HCT116 (cell line): ENCODE data around the gene LEAP2. TPM values are rescaled to one million over a fixed set of nuclear protein-coding genes. Genes with fewer than 3 reads are reported as not detected.

ENCODE experiments used
- ATAC-seq: fragments of 200-7000 bp; cut with Tn5 transposase; 2 replicates; pipeline ENCODE4 v1.9.1; 2020; ENCODE audit warnings: mild to moderate bottlenecking, moderate library complexity
- BruUV-seq: library from RNA; stranded (reverse); fragments of 400-500 nt; replicated peaks from 2 replicates; lab custom pipeline; 2021; lab: Mats Ljungman, UMichigan
- CTCF ChIA-PET: fragments of 300-600 bp; sonication (Branson Sonifier 250); formaldehyde crosslinking; loops from one replicate; lab custom pipeline; 2021; ENCODE audit warnings: antibody characterized with exemption; lab: Charles Lee
- POLR2A ChIA-PET: fragments of 300-600, 350-600 bp; sonication (Branson Sonifier 250); formaldehyde crosslinking; loops from one replicate; lab custom pipeline; 2021; ENCODE audit warnings: antibody characterized with exemption; lab: Charles Lee
- RAD21 ChIA-PET, 2 experiments: fragments of 300-600 bp; sonication (Branson Sonifier 250); formaldehyde crosslinking; loops; one replicate each; lab custom pipeline; 2023; ENCODE audit warnings: low total read pairs in 2 of 2; ENCODE audit not compliant: uncharacterized antibody in 2 of 2, unreplicated experiment in 2 of 2, low non-redundant PET in 1 of 2; lab: Charles Lee
- DNase-seq: peaks from one replicate; pipeline ENCODE4 v3.0.0-alpha.2; 2010; ENCODE audit warnings: low read depth, low spot score
- H2AFZ ChIP-seq: fragments of 200-600 bp; shearing (Covaris generic), sonication (generic); 2 replicates; pipeline ENCODE4 v1.6.1; 2017; ENCODE audit warnings: low read depth, mixed run types, mixed read lengths, antibody characterized with exemption, low read length; ENCODE audit not compliant: poor library complexity, severe bottlenecking
- H3K27ac ChIP-seq: 2 replicates; pipeline ENCODE4 v1.5.1; 2012; ENCODE audit warnings: low read depth, low read length
- H3K27me3 ChIP-seq: fragments of 200-600 bp; sonication (generic); 2 replicates; pipeline ENCODE4 v1.6.1; 2016; ENCODE audit warnings: mixed run types, low read length, mixed read lengths; ENCODE audit not compliant: insufficient read depth
- H3K36me3 ChIP-seq, 2 experiments: fragments of 200-500 bp in 1 of 2; fragments of 200-600 bp in 1 of 2; sonication (Bioruptor generic) in 1 of 2; sonication (generic) in 1 of 2; 2 replicates each; pipeline versions ENCODE4 v1.5.1 to v1.6.1; 2014 to 2016; ENCODE audit warnings: low read length in 2 of 2, inconsistent platforms in 1 of 2, mixed read lengths in 1 of 2, mixed run types in 1 of 2; ENCODE audit not compliant: insufficient read depth in 2 of 2, control insufficient read depth in 1 of 2
- H3K4me1 ChIP-seq, 2 experiments: fragments of 200-600 bp in 1 of 2; sonication (generic) in 1 of 2; 2 replicates each; pipeline versions ENCODE4 v1.5.1 to v1.6.1; 2012 to 2017; ENCODE audit warnings: low read length in 2 of 2, inconsistent platforms in 1 of 2, mild to moderate bottlenecking in 1 of 2, mixed read lengths in 1 of 2, mixed run types in 1 of 2, moderate library complexity in 1 of 2; ENCODE audit not compliant: insufficient read depth in 2 of 2, control insufficient read depth in 1 of 2
- H3K4me2 ChIP-seq: fragments of 200-600 bp; sonication (generic); 2 replicates; pipeline ENCODE4 v1.6.1; 2017; ENCODE audit warnings: mixed run types, low read length, mixed read lengths
- H3K4me3 ChIP-seq, 2 experiments: fragments of 200-600 bp in 1 of 2; sonication (generic) in 1 of 2; replicated peaks in 1 of 2; 2 replicates each; pipeline ENCODE4 v1.5.1; 2011 to 2016; ENCODE audit warnings: low read length in 2 of 2, control low read depth in 1 of 2, low read depth in 1 of 2, mild to moderate bottlenecking in 1 of 2, mixed read lengths in 1 of 2, mixed run types in 1 of 2
- H3K79me2 ChIP-seq: fragments of 200-600 bp; sonication (generic); 2 replicates; pipeline ENCODE4 v1.6.1; 2017; ENCODE audit warnings: mild to moderate bottlenecking, mixed run types, low read length, moderate library complexity, mixed read lengths; ENCODE audit not compliant: insufficient read depth
- H3K9ac ChIP-seq: fragments of 200-600 bp; sonication (generic); 2 replicates; pipeline ENCODE4 v1.6.1; 2016; ENCODE audit warnings: low read length, mixed read lengths
- H3K9me2 ChIP-seq: fragments of 200-600 bp; sonication (generic), shearing (Covaris generic); 2 replicates; pipeline ENCODE4 v1.6.1; 2017; ENCODE audit warnings: mixed run types, mild to moderate bottlenecking, moderate library complexity; ENCODE audit not compliant: insufficient read depth
- H3K9me3 ChIP-seq, 2 experiments: fragments of 200-500 bp in 1 of 2; fragments of 200-600 bp in 1 of 2; sonication (Bioruptor generic) in 1 of 2; sonication (generic) in 1 of 2; 2 replicates each; pipeline ENCODE4 v1.6.1; 2014 to 2017; ENCODE audit warnings: low read length in 2 of 2, mixed read lengths in 2 of 2, inconsistent platforms in 1 of 2, low read depth in 1 of 2, mild to moderate bottlenecking in 1 of 2, mixed run types in 1 of 2, moderate library complexity in 1 of 2; ENCODE audit not compliant: control insufficient read depth in 1 of 2, insufficient read depth in 1 of 2
- H4K20me1 ChIP-seq: fragments of 200-600 bp; sonication (generic), shearing (Covaris generic); 2 replicates; pipeline ENCODE4 v1.6.1; 2017; ENCODE audit warnings: mixed run types, mild to moderate bottlenecking, moderate library complexity; ENCODE audit not compliant: insufficient read depth
- ATF3 ChIP-seq: IDR thresholded peaks from 2 replicates; pipeline ENCODE4 v1.6.1; 2012
- ELF1 ChIP-seq: IDR thresholded peaks from 2 replicates; pipeline ENCODE4 v1.6.1; 2012; ENCODE audit warnings: low read depth, borderline replicate concordance
- EZH2phosphoT487 ChIP-seq: fragments of 200-600 bp; IDR thresholded peaks from 2 replicates; pipeline ENCODE4 v1.6.1; 2018; ENCODE audit warnings: antibody characterized with exemption, borderline replicate concordance
- JUND ChIP-seq: IDR thresholded peaks from 2 replicates; pipeline ENCODE4 v1.6.1; 2012
- POLR2A ChIP-seq: IDR thresholded peaks from 2 replicates; pipeline ENCODE4 v1.7.0; 2011; ENCODE audit warnings: borderline replicate concordance; ENCODE audit not compliant: insufficient read depth, insufficient read length; ENCODE audit errors: extremely low read depth
- POLR2AphosphoS5 ChIP-seq: IDR thresholded peaks from 2 replicates; pipeline ENCODE4 v1.6.1; 2011; ENCODE audit warnings: mild to moderate bottlenecking, low read depth, low read length, moderate library complexity
- SP1 ChIP-seq: IDR thresholded peaks from 2 replicates; pipeline ENCODE4 v1.6.1; 2012; ENCODE audit warnings: low read depth
- SRF ChIP-seq: IDR thresholded peaks from 2 replicates; pipeline ENCODE4 v1.6.1; 2012; ENCODE audit warnings: low read depth
- TCF7L2 ChIP-seq: IDR thresholded peaks from 2 replicates; pipeline ENCODE4 v1.7.0; 2011; ENCODE audit warnings: borderline replicate concordance, inconsistent platforms; ENCODE audit not compliant: insufficient read depth, insufficient read length; ENCODE audit errors: extremely low read depth
- YY1 ChIP-seq: IDR thresholded peaks from 2 replicates; pipeline ENCODE4 v1.6.1; 2011; ENCODE audit warnings: low read length, low read depth, moderate library complexity, mild to moderate bottlenecking; ENCODE audit not compliant: insufficient replicate concordance; ENCODE audit errors: extremely low read depth
- ZBTB33 ChIP-seq: IDR thresholded peaks from 2 replicates; pipeline ENCODE4 v1.6.1; 2011; ENCODE audit warnings: mild to moderate bottlenecking, low read length, moderate library complexity; ENCODE audit not compliant: insufficient replicate concordance; ENCODE audit errors: extremely low read depth
- ZFX ChIP-seq: fragments of 450-650 bp; IDR thresholded peaks from 2 replicates; pipeline ENCODE4 v1.6.1; 2017
- intact Hi-C: fragments of 100-400 bp; cut with micrococcal nuclease; formaldehyde crosslinking; loops from 2 replicates; pipeline ENCODE4 v1.10.0; 2022
- total RNA-seq: library from RNA; stranded (reverse); gene quantifications from one replicate; pipeline ENCODE4 v1.2.1, GENCODE V29; 2021; ENCODE audit not compliant: unreplicated experiment
- TF ChIP-seq, protein P1 (sequence below): IDR thresholded peaks from 2 replicates; pipeline ENCODE4 v1.6.1; 2012; ENCODE audit warnings: low read depth

The LEAP2 gene
- total RNA-seq, 1 experiment from 2014 or later, result 1.2 TPM

DNA sequence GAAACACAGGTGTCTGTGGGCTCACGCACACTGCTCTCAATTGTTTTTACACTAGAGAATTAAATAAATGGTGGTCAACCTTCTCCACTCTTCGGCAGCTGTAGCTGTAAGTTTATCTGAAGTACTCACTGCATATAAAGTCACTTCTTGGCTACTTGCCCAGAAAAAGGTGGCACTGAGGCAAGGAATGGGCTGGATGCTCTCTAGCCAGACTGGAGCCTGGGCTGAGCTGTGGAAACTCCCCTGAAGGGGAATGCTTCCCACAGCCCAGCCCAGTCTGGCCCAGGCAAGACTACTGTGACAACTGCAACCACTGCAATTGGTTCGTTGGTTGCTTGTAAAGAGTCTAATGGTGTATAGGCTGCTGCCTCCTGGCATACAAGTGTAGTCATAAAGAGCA lies 4.5 kb downstream of the LEAP2 start:
- no peak overlapping the region for H3K27ac ChIP-seq
- no peak for DNase-seq
- no peaks in the 10 kb centered on the region for H3K79me2 ChIP-seq
- H3K4me1 ChIP-seq, result no peaks in the 10 kb centered on the region
- CTCF ChIA-PET, result no interaction called here
- no peak for TF ChIP-seq SRF
- TF ChIP-seq POLR2AphosphoS5, result no peak
- no peak for TF ChIP-seq SP1
- TF ChIP-seq, protein P1, sequence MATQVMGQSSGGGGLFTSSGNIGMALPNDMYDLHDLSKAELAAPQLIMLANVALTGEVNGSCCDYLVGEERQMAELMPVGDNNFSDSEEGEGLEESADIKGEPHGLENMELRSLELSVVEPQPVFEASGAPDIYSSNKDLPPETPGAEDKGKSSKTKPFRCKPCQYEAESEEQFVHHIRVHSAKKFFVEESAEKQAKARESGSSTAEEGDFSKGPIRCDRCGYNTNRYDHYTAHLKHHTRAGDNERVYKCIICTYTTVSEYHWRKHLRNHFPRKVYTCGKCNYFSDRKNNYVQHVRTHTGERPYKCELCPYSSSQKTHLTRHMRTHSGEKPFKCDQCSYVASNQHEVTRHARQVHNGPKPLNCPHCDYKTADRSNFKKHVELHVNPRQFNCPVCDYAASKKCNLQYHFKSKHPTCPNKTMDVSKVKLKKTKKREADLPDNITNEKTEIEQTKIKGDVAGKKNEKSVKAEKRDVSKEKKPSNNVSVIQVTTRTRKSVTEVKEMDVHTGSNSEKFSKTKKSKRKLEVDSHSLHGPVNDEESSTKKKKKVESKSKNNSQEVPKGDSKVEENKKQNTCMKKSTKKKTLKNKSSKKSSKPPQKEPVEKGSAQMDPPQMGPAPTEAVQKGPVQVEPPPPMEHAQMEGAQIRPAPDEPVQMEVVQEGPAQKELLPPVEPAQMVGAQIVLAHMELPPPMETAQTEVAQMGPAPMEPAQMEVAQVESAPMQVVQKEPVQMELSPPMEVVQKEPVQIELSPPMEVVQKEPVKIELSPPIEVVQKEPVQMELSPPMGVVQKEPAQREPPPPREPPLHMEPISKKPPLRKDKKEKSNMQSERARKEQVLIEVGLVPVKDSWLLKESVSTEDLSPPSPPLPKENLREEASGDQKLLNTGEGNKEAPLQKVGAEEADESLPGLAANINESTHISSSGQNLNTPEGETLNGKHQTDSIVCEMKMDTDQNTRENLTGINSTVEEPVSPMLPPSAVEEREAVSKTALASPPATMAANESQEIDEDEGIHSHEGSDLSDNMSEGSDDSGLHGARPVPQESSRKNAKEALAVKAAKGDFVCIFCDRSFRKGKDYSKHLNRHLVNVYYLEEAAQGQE, result no peak
- TF ChIP-seq ELF1, result no peak
- TF ChIP-seq YY1, result no peak
- TF ChIP-seq JUND, result no peak
- TF ChIP-seq ATF3, result no peak
- TF ChIP-seq ZFX, result no peak
- TF ChIP-seq EZH2phosphoT487, result no peak
- no peak for TF ChIP-seq TCF7L2
- no peak for TF ChIP-seq ZBTB33
- TF ChIP-seq POLR2A, result no peak
- TF ChIP-seq, all 23 proteins: peak for 0
- Histone ChIP-seq H3K36me3 (peaks cover 12 to 34% of the 10 kb centered on the region in 2 experiments), H3K4me2 (no peak overlapping the region), H2AFZ (no peak overlapping the region), H3K9me2 (no peaks in the 10 kb centered on the region), H4K20me1 (no peaks in the 10 kb centered on the region), H3K27me3 (no peaks in the 10 kb centered on the region), H3K9ac (no peak overlapping the region), H3K9me3 (no peaks in the 10 kb centered on the region), H3K4me3 (no peak overlapping the region)
- ChIA-PET POLR2A (no interaction called here), RAD21 (no interaction called here)
- intact Hi-C loops, result no loop called here
- no TSS peak for BruUV-seq
- 0 out of 2 replicates have a peak, but pooled peaks have one; percentile 20 for ATAC-seq
